HL-60 (cell line): ENCODE data around the gene SORCS2.

Experiments
- DNase-seq, 2 experiments: peaks; one replicate each; pipeline ENCODE4 v3.0.0-alpha.2; 2010 to 2020; ENCODE audit warnings: low read depth in 1 of 2, low spot score in 1 of 2
- H3K27ac ChIP-seq: fragments of 250-450 bp; sonication (Bioruptor Pico); replicated peaks from 2 replicates; pipeline ENCODE4 v1.5.1; 2020; ENCODE audit warnings: mild to moderate bottlenecking, moderate library complexity
- H3K27me3 ChIP-seq: fragments of 250-450 bp; sonication (Bioruptor Pico); 2 replicates; pipeline ENCODE4 v1.5.1; 2021; ENCODE audit warnings: mild to moderate bottlenecking, moderate library complexity; ENCODE audit not compliant: insufficient read depth, poor library complexity, severe bottlenecking
- H3K4me3 ChIP-seq: replicated peaks from 2 replicates; pipeline ENCODE4 v1.5.1; 2011; ENCODE audit warnings: mild to moderate bottlenecking, control low read depth, low read length; ENCODE audit not compliant: insufficient read depth
- CTCF ChIP-seq: IDR thresholded peaks from one replicate; pipeline ENCODE4 v1.5.1; 2011; ENCODE audit warnings: low read length, control low read depth, inconsistent platforms; ENCODE audit not compliant: insufficient read depth
- GABPA ChIP-seq: IDR thresholded peaks from 2 replicates; pipeline ENCODE4 v1.6.1; 2012; ENCODE audit warnings: low read depth
- POLR2AphosphoS5 ChIP-seq: IDR thresholded peaks from 2 replicates; pipeline ENCODE4 v1.6.1; 2012; ENCODE audit warnings: low read depth
- SPI1 ChIP-seq: IDR thresholded peaks from 2 replicates; pipeline ENCODE4 v1.6.1; 2012; ENCODE audit warnings: low read depth, mild to moderate bottlenecking, borderline replicate concordance
- TF ChIP-seq, protein P1 (sequence below): IDR thresholded peaks from 2 replicates; pipeline ENCODE4 v1.6.1; 2012; ENCODE audit warnings: low read depth; ENCODE audit not compliant: insufficient replicate concordance

Gene SORCS2

DNA sequence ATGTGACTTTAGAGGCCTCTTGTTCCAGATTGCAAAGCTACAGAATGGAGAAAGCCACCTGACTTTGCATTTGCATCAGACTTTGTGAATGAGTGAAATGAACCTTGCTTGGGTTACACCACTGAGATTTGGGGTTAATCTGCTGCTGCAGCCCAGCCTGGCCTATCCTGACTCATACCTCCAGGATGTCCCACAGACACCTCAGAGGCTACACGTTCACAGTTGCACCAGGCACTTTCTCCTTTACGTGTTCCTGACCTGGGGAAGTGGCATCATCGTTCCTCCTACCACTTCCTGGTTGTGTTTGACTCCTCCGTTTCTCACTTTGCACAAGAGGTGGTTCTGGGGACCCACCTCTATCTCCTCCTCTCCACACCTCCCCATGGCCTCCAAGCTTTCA, 9.2 kb upstream of the SORCS2 start:
- DNase-seq = no peak
- TF ChIP-seq GABPA (no peak), POLR2AphosphoS5 (no peak), SPI1 (no peak), CTCF (no peak)
- TF ChIP-seq, protein P1, sequence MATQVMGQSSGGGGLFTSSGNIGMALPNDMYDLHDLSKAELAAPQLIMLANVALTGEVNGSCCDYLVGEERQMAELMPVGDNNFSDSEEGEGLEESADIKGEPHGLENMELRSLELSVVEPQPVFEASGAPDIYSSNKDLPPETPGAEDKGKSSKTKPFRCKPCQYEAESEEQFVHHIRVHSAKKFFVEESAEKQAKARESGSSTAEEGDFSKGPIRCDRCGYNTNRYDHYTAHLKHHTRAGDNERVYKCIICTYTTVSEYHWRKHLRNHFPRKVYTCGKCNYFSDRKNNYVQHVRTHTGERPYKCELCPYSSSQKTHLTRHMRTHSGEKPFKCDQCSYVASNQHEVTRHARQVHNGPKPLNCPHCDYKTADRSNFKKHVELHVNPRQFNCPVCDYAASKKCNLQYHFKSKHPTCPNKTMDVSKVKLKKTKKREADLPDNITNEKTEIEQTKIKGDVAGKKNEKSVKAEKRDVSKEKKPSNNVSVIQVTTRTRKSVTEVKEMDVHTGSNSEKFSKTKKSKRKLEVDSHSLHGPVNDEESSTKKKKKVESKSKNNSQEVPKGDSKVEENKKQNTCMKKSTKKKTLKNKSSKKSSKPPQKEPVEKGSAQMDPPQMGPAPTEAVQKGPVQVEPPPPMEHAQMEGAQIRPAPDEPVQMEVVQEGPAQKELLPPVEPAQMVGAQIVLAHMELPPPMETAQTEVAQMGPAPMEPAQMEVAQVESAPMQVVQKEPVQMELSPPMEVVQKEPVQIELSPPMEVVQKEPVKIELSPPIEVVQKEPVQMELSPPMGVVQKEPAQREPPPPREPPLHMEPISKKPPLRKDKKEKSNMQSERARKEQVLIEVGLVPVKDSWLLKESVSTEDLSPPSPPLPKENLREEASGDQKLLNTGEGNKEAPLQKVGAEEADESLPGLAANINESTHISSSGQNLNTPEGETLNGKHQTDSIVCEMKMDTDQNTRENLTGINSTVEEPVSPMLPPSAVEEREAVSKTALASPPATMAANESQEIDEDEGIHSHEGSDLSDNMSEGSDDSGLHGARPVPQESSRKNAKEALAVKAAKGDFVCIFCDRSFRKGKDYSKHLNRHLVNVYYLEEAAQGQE = no peak
- H3K27me3 ChIP-seq = no peaks in the 10 kb centered on the region

GRCh38 chr4:7183780-7184460, 8.4 kb upstream of the SORCS2 start:
- H3K27me3 ChIP-seq = peaks cover 3% of the 10 kb centered on the region
- H3K27ac ChIP-seq = no peak overlapping the region
- no peak overlapping the region for H3K4me3 ChIP-seq
- TF ChIP-seq GABPA (no peak), CTCF (no peak), SPI1 (no peak), POLR2AphosphoS5 (no peak)
- TF ChIP-seq, protein P1 = no peak
- DNase-seq = no peak

More for the DNA sequence above, 9.2 kb upstream of the SORCS2 start:
- no peak overlapping the region for H3K4me3 ChIP-seq
- H3K27ac ChIP-seq = no peak overlapping the region

- peaks cover 17% of the 10 kb centered on the region for H3K27me3 ChIP-seq
- no peak overlapping the region for H3K4me3 ChIP-seq
- TF ChIP-seq CTCF (no peak), GABPA (no peak), SPI1 (no peak), POLR2AphosphoS5 (no peak)
- TF ChIP-seq, protein P1 = no peak
- H3K27ac ChIP-seq = no peak overlapping the region
- no peak for DNase-seq
Observed at GRCh38 chr4:7185487-7186030, 6.8 kb upstream of the SORCS2 start.
